Activated CD4-positive, alpha-beta memory T cell treated with anti-CD3 and anti-CD28 coated beads, Interleukin-2, amount 10 ng/mL, durations not matched to agents 7 days and 5 days (primary cell): ENCODE measurements around the gene SCO2. TPM values are rescaled to one million over a fixed set of nuclear protein-coding genes. Genes with fewer than 3 reads are reported as not detected.
A peak's percentile ranks its signal among the peaks of the same experiment; 100 is the strongest.
"Not testable (repeated sequence)": the region's sequence is repeated elsewhere in the genome, so short reads cannot be mapped to it uniquely, and the experiment has no call there.

Experiments used
- CTCF ChIA-PET: fragments of 350-600 bp; sonication (Branson Sonifier 250); formaldehyde crosslinking; loops from one replicate; lab custom pipeline; 2021; ENCODE audit warnings: antibody characterized with exemption, inconsistent platforms; lab: Charles Lee
- POLR2A ChIA-PET: fragments of 350-600 bp; sonication (Branson Sonifier 250); formaldehyde crosslinking; loops from one replicate; lab custom pipeline; 2021; ENCODE audit warnings: antibody characterized with exemption; lab: Charles Lee
- DNase-seq: peaks from one replicate; pipeline ENCODE4 v3.0.0-alpha.2; 2020
- H3K27ac Mint-ChIP-seq: one replicate; pipeline ENCODE4 v1.8.0; 2021; ENCODE audit warnings: mild to moderate bottlenecking, mixed read lengths
- H3K27me3 Mint-ChIP-seq: one replicate; pipeline ENCODE4 v1.8.0; 2021; ENCODE audit warnings: mixed read lengths
- H3K36me3 Mint-ChIP-seq: one replicate; pipeline ENCODE4 v1.8.0; 2021; ENCODE audit warnings: low read depth, mixed read lengths
- H3K4me1 Mint-ChIP-seq: one replicate; pipeline ENCODE4 v1.8.0; 2021; ENCODE audit warnings: mixed read lengths
- H3K4me3 Mint-ChIP-seq: one replicate; pipeline ENCODE4 v1.8.0; 2021; ENCODE audit warnings: mild to moderate bottlenecking, mixed read lengths
- H3K9me3 Mint-ChIP-seq: one replicate; pipeline ENCODE4 v1.8.0; 2021; ENCODE audit warnings: mixed read lengths
- total RNA-seq, 2 experiments: library from RNA; stranded (reverse); gene quantifications; one replicate each; pipeline ENCODE4 v1.2.3, GENCODE V29; 2021

The SCO2 gene
- total RNA-seq, 2 experiments from 2014 or later, result 6.4 to 7.0 TPM

DNA sequence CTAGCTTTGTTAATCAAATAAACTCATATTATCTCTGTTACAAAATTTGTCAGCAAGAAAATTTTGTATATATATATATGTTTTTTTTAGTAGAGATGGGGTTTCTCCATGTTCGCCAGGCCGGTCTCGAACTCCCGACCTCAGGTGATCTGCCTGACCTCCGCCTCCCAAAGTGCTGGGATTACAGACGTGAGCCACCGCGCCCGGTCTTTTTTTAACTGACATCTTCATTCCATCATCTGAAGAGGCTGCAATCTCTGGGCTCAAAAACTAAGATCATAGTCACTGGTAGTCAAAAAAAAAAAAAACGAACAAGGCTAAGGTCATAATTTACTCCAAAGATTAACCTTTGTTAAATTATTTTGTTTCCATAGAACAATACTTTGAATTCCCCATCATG, 15.0 kb upstream of the SCO2 start:
- ChIA-PET CTCF (interaction anchor here (0.7 to 9.2 kb wide), 6 partner anchors 8 to 80 kb away, joined by 3 to 150 read pairs (median 12); partner anchors contain the start of genes SCO2, SYCE3 and TYMP), POLR2A (interaction anchor here (0.7 to 10.1 kb wide), 18 partner anchors 9 to 349 kb away, joined by 3 to 583 read pairs (median 10); partner anchors contain the start of genes ARSA, CHKB, LMF2 and NCAPH2)
- no peak for DNase-seq
- peaks cover 12% of the 10 kb centered on the region for H3K36me3 Mint-ChIP-seq
- peak overlapping the region; percentile 99 for H3K27ac Mint-ChIP-seq
- peaks cover 74% of the 10 kb centered on the region for H3K4me1 Mint-ChIP-seq
- no peaks in the 10 kb centered on the region for H3K9me3 Mint-ChIP-seq
- H3K27me3 Mint-ChIP-seq, result no peaks in the 10 kb centered on the region
- H3K4me3 Mint-ChIP-seq, result peak overlapping the region; percentile 26

- Mint-ChIP-seq H3K4me3 (peak overlapping the region; percentile 33), H3K4me1 (peaks cover 83% of the 10 kb centered on the region), H3K36me3 (peaks cover 16% of the 10 kb centered on the region), H3K9me3 (no peaks in the 10 kb centered on the region), H3K27me3 (no peaks in the 10 kb centered on the region), H3K27ac (peak overlapping the region; percentile 99)
- DNase-seq, result no peak
- POLR2A ChIA-PET, result interaction anchor here (1.2 to 10.1 kb wide), 5 partner anchors 9 to 347 kb away, joined by 4 to 583 read pairs (median 69); partner anchors contain the start of genes SCO2, SYCE3 and TYMP
- CTCF ChIA-PET, result interaction anchor here (5.9 to 9.2 kb wide), 2 partner anchors 10 to 83 kb away, joined by 44 to 150 read pairs; partner anchors contain the start of genes SCO2 and TYMP
Observed at GRCh38 chr22:50537765-50538164, 12.4 kb upstream of the SCO2 start.

DNA sequence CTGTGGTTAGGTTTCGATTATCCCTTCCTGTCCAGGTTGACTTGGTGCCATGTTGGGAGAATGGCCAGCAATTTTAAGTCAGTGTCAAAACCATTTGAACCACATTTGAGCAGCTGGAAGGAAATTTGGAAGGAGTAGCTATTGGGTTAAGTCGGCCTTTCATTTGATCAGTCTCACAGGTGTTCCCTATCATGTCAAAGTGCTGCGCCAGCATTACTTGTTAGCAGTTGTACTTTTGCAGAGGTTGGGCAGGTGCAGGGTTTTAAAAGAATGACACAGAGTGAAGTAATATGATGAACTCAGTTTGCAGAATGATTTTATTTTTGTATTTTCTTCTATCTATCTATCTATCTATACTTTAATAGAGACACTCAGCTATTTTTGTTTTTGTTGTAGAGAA, 10.8 kb upstream of the SCO2 start:
- Mint-ChIP-seq H3K27ac (peak overlapping the region; percentile 35), H3K27me3 (no peaks in the 10 kb centered on the region), H3K9me3 (no peaks in the 10 kb centered on the region), H3K36me3 (peaks cover 17% of the 10 kb centered on the region), H3K4me1 (peaks cover 71% of the 10 kb centered on the region), H3K4me3 (no peak overlapping the region)
- ChIA-PET POLR2A (interaction anchor here (0.6 to 10.1 kb wide), 5 partner anchors 8 to 693 kb away, joined by 3 to 583 read pairs (median 69); partner anchors contain the start of genes KLHDC7B, SCO2 and TYMP), CTCF (interaction anchor here (1.5 to 3.4 kb wide), 2 partner anchors 10 to 86 kb away, joined by 3 to 27 read pairs; partner anchors contain the start of gene SCO2)
- DNase-seq, result no peak

- Mint-ChIP-seq H3K4me1 (peaks cover 62% of the 10 kb centered on the region), H3K36me3 (peaks cover 20% of the 10 kb centered on the region), H3K27ac (peak overlapping the region; percentile 28), H3K4me3 (no peak overlapping the region), H3K27me3 (no peaks in the 10 kb centered on the region), H3K9me3 (no peaks in the 10 kb centered on the region)
- POLR2A ChIA-PET, result interaction anchor here (1.2 to 10.1 kb wide), 5 partner anchors 7 to 87 kb away, joined by 3 to 583 read pairs (median 69); partner anchors contain the start of genes KLHDC7B, SCO2 and TYMP
- no peak for DNase-seq
- CTCF ChIA-PET, result interaction anchor here (0.9 to 3.4 kb wide), 5 partner anchors 9 to 87 kb away, joined by 3 to 27 read pairs (median 3); partner anchors contain the start of gene SCO2
Observed at GRCh38 chr22:50535113-50535512, 9.7 kb upstream of the SCO2 start.

DNA sequence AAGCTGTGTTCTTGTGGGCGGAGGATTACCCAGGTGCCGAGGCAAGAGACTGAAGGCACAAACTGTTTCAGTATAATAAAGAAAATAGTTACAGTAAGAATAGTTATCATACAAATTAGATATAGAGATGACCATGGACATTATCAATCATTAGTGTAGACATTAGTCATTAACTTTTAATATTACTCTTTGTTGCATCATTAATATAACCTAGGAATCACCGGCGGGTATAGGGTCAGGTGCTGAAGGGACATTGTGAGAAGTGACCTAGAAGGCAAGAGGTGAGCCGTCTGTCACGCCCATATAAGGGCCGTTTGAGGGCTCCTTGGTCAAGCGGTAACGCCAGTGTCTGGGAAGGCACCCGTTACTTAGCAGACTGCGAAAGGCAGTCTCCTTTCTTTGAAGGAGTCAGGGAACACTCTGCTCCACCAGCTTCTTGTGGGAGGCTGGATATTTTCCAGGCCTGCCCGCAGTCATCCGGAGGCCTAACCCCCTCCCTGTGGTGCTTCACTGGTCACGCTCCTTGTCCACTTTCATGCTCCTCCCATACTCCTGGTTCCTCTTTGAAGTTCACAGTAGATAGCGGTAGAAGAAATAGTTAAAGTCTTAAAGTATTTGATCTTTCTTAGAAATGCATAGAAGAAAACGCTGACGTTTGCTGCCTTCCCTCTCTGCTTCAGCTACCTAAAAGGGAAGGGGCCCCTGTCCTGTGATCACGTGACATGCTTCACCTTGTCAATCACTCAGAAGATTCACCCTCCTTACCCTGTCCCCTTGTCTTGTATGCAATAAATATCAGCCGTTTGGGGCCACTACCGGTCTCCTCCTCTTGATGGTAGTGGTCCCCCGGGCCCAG, 8.7 kb upstream of the SCO2 start:
- Mint-ChIP-seq H3K4me1 (peaks cover 52% of the 10 kb centered on the region), H3K27ac (peak overlapping the region; percentile 98), H3K4me3 (peak overlapping the region; percentile 43), H3K36me3 (peaks cover 21% of the 10 kb centered on the region)
- ChIA-PET CTCF (interaction anchor here (1.0 to 3.4 kb wide), 5 partner anchors 8 to 37 kb away, joined by 3 to 27 read pairs (median 5); partner anchors contain the start of genes LMF2, NCAPH2, SCO2 and SYCE3), POLR2A (interaction anchor here (0.8 to 10.1 kb wide), 6 partner anchors 6 to 87 kb away, joined by 3 to 583 read pairs (median 22); partner anchors contain the start of genes CHKB, KLHDC7B, SCO2 and TYMP)
- H3K27me3 Mint-ChIP-seq, H3K9me3 Mint-ChIP-seq, DNase-seq: not testable (repeated sequence)

DNA sequence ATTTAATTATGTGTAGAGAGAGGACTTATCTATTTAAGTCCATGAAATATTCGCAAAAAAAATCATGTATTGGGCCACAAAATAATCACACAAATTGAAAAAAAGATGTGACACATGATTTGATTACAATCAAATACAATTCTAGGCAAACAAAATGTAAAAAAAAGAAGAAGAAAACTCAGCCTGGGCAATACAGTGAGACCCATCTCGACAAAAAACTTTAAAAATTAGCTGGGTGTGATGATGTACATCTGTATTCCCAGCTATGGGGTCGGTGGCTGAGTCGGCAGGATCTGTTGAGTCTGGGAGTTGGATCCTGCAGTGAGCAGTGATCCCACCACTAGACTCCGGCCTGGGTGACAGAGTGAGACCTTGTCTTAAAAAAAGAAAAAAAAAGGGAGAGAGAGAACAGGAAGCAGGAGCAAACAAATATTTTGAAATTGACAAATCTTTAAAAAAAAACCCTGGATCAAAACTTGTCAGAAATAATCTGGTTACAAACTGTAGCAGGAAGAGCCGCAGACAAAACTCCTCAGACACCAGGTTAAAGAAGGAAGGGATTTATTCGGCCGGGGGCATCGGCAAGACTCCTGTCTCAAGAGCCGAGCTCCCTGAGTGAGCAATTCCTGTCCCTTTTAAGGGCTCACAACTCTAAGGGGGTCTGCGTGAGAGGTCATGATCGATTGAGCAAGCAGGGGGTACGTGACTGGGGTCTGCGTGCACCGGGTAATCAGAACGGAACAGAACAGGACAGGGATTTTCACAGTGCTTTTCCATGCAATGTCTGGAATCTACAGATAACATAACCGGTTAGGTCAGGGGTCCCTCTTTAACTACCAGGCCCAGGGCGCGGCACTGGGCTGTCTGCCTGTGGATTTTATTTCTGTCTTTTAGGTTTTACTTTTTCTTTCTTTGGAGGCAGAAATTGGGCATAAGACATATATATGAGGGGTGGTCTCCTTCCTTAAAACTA, 7.7 kb upstream of the SCO2 start:
- DNase-seq, result no peak
- Mint-ChIP-seq H3K9me3 (no peaks in the 10 kb centered on the region), H3K27ac (peak overlapping the region; percentile 98), H3K27me3 (no peaks in the 10 kb centered on the region), H3K4me3 (peak overlapping the region; percentile 95), H3K4me1 (peaks cover 56% of the 10 kb centered on the region), H3K36me3 (peaks cover 27% of the 10 kb centered on the region)
- ChIA-PET POLR2A (interaction anchor here (1.1 to 12.1 kb wide), 12 partner anchors 5 to 342 kb away, joined by 3 to 583 read pairs (median 22); partner anchors contain the start of genes CHKB, KLHDC7B, LMF2 and NCAPH2), CTCF (interaction anchor here (0.9 to 3.4 kb wide), 4 partner anchors 7 to 30 kb away, joined by 3 to 27 read pairs (median 6); partner anchors contain the start of genes SCO2 and SYCE3)

DNA sequence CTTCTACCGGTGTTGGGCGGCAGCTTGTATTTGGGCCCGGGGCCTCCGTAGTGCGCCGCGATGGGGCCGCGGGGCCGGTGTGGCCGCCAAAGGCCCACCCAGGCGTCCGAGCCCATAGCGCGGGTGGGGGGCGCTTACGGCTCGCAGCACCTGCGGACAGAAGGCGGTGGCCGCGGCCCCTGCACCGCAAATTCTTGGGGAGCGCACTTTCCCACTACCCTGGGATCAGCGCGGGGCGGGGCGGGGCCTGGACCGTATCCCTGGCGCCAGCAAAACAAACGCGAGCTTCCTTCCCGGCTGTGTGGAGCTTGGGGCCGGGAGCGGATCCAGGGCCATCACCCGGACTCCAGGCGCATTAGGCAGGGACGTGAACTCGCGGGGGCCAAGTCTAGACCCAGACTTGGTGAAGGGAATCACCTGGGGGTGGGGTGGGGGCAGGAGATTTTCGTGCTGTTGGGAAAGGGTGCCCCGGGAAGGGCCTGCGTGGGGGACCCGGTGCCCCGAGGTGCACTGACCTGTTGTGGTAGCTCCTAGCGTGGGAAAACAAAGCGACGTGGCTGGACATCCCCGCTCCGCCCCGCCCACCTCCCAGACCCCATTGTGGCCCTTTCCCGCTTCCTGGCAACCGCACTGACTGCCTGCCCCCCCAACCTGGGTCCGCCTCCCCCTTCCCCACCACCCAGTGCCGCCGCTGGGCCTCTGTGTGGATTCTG, 6.7 kb upstream of the SCO2 start:
- Mint-ChIP-seq H3K27ac (peak overlapping the region; percentile 98), H3K9me3 (no peaks in the 10 kb centered on the region), H3K4me3 (peak overlapping the region; percentile 95), H3K4me1 (peaks cover 56% of the 10 kb centered on the region), H3K27me3 (no peaks in the 10 kb centered on the region), H3K36me3 (peaks cover 33% of the 10 kb centered on the region)
- ChIA-PET POLR2A (interaction anchor here (0.8 to 12.1 kb wide), 13 partner anchors 6 to 341 kb away, joined by 3 to 583 read pairs (median 10); partner anchors contain the start of genes ADM2, CHKB, KLHDC7B and LMF2), CTCF (interaction anchor here (0.9 to 2.4 kb wide), 4 partner anchors 9 to 31 kb away, joined by 3 to 7 read pairs (median 4); partner anchors contain the start of gene SYCE3)
- no peak for DNase-seq

DNA sequence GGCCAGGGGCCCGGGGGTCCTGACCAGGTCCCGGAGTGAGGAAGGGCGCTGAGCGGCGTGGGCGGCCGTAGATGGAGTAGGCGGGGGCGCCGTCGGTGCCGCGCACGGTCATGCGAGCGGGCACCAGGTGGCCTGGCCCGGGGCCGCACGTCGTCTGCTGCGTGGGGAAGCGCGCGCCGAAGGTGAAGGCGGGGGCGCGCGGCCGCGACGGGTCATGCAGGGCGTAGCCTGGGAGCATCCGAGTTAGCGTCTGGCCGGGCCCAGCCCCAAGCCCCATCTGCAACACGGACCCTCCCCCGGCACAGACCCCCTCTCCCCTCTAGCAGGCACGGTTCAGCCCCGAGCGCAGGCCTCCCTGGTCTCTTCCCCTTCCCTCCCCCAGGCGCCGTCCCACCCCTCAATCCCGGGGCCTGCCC, 6.2 kb upstream of the SCO2 start:
- Mint-ChIP-seq H3K4me3 (peak overlapping the region; percentile 95), H3K36me3 (peaks cover 37% of the 10 kb centered on the region), H3K27ac (peak overlapping the region; percentile 98), H3K4me1 (peaks cover 58% of the 10 kb centered on the region), H3K9me3 (no peaks in the 10 kb centered on the region), H3K27me3 (no peaks in the 10 kb centered on the region)
- ChIA-PET POLR2A (interaction anchor here (0.8 to 12.1 kb wide), 15 partner anchors 7 to 341 kb away, joined by 3 to 583 read pairs (median 8); partner anchors contain the start of genes ADM2, CHKB, KLHDC7B and LMF2), CTCF (interaction anchor here (0.9 to 2.4 kb wide), 4 partner anchors 7 to 31 kb away, joined by 3 to 7 read pairs (median 4); partner anchors contain the start of gene SYCE3)
- DNase-seq, result peak; percentile 83

DNA sequence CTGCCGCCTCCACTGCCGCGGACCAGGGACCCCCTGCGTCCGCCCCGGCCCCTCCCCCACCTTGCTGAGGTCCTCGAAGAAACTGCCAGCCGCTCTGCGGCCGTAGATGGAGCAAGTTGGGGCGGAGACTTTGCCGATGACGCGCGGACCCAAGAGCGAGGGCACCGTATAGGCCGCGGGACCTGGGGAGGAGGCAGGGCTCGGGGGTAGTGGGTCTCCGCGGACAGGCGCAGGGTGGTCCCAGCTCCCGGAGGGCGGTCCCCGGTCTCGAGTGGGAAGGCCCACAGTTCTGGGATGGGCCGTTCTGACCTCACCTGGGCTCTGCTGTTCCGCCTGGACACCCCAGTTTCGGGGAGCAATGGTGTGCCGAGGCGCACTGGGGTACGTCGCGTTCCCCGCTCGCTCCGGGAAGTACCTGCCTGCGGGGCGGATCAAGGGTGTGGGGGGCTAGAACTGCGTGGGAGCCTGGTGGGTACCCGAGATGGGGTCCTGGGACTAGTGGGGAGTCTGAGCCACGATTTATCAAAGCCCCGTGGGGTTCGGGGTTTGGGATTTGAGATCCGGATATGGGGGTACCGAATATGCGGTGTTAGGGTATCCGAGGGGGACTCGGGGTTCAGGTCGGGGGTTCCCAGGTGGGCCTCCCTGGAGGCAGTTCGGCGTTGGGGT, 5.6 kb upstream of the SCO2 start:
- H3K27me3 Mint-ChIP-seq, result no peaks in the 10 kb centered on the region
- H3K9me3 Mint-ChIP-seq, result no peaks in the 10 kb centered on the region
- ChIA-PET POLR2A (interaction anchor here (0.6 to 12.1 kb wide), 12 partner anchors 7 to 340 kb away, joined by 3 to 583 read pairs (median 11); partner anchors contain the start of genes CHKB, KLHDC7B, LMF2 and NCAPH2), CTCF (interaction anchor here (0.9 to 2.4 kb wide), 4 partner anchors 8 to 32 kb away, joined by 3 to 7 read pairs (median 4); partner anchors contain the start of gene SYCE3)
- DNase-seq, result peak; percentile 90
- peak overlapping the region; percentile 95 for H3K4me3 Mint-ChIP-seq
- H3K36me3 Mint-ChIP-seq, result peaks cover 37% of the 10 kb centered on the region
- peak overlapping the region; percentile 98 for H3K27ac Mint-ChIP-seq
- peaks cover 53% of the 10 kb centered on the region for H3K4me1 Mint-ChIP-seq

GRCh38 chr22:50530580-50530876, 5.1 kb upstream of the SCO2 start:
- Mint-ChIP-seq H3K27me3 (no peaks in the 10 kb centered on the region), H3K27ac (peak overlapping the region; percentile 98), H3K4me1 (peaks cover 51% of the 10 kb centered on the region), H3K9me3 (no peaks in the 10 kb centered on the region), H3K4me3 (peak overlapping the region; percentile 95), H3K36me3 (peaks cover 37% of the 10 kb centered on the region)
- ChIA-PET CTCF (interaction anchor here (0.9 kb wide), 1 partner anchor 8 kb away, joined by 3 read pairs; no protein-coding TSS in a partner anchor), POLR2A (interaction anchor here (0.6 to 12.1 kb wide), 10 partner anchors 8 to 340 kb away, joined by 3 to 583 read pairs (median 20); partner anchors contain the start of genes CHKB, KLHDC7B, LMF2 and NCAPH2)
- DNase-seq, result no peak
